Stimulated activated CD4-positive, alpha-beta T cell treated with anti-CD3 and anti-CD28 coated beads, Interleukin-15, amount 100 ng/mL, for 24 hours (primary cell): ENCODE measurements around the gene PFDN4.

ENCODE experiments used
- DNase-seq: peaks from one replicate; pipeline ENCODE4 v3.0.0-alpha.2; 2020

The PFDN4 gene

DNA sequence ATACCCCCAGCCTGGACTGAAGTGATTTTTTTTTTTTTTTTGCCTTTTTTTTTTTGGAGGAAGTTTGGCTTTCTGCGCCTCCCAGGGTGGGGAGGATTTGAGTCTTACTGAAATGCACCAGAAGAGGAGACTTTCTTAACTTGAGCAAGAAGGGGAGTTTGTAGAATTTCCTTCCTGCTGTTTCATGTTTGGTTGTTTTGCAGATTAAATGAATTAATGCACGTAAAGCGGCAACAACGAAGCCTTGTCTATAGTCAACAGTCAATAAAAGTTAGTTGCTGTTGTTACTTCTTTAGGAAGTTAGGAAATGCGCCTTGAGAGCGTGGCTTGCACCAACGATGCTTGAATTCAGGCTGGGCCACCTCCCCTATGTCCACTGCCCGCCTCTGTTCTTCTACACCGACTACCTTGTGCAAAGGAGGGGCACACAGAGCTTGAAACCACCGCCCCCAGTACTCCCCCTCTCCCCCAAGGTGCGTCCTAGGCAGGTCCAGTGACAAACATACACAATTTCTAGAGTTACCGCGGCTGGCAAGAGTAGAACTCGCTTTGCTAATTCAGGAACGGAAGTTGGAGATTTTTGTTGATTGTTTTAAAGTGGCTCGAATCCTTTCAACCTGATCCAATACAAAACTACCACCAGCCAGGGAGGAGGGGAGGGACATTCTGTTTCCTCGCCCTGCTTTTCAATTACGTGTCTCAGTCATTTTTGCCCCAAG is 33.3 kb upstream of the PFDN4 start:
- no peak for DNase-seq

DNA sequence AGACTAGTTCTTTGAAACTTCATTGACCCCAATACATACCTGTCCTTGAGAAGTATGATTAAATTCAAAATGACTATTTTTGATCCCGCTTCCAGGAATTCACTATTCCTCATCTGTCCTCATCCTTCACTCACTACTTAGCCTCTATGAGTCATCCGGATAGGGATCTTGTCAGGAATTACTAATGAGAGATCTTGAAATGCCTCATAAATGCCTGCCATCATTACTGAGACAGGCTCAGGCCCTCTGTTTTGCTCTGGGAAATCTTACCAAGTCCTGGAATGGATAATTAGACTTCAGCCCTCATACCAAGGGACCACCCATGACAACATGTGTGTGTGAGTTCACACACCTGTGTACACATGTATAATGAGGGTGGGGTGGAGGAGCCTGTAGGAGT is 31.3 kb upstream of the PFDN4 start:
- DNase-seq: no peak

DNA sequence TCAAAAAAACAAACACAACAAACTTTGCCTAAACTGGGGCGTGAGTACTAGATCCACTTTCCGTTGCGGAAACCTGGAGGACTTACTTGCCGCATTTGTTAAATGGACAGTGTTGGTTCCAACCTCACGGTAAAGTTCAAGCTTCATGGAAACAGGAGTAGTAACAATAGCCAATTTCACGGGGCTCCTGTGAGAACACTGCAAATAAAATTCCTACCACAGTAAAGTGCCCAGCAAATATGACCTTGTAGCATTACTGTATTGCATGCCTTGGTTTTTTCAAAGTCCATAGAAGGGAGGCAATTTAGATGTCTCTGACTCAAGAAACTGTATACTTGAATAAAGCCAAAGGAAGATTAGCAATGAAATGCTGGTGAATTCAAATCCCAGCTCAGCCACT is 30.5 kb upstream of the PFDN4 start:
- DNase-seq: no peak

DNA sequence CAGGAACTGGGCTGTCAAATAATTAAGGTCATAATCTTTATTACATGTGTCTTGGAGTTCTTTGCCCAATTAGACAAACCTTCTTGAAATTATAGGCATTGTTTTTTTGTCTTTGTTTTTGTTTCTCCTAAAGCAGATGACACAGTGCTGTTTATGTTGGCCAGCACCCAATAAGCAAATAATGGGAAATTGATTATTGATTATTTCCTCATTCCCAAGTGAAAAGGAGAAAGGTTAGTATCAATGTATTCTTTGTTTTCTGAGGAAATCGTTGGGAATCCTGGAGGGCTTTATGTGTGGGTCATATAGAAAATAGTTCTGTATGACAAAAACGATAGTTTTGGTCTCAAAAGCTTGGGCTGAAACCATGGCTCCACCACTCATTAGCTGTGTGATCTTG is 29.6 kb upstream of the PFDN4 start:
- DNase-seq: no peak

DNA sequence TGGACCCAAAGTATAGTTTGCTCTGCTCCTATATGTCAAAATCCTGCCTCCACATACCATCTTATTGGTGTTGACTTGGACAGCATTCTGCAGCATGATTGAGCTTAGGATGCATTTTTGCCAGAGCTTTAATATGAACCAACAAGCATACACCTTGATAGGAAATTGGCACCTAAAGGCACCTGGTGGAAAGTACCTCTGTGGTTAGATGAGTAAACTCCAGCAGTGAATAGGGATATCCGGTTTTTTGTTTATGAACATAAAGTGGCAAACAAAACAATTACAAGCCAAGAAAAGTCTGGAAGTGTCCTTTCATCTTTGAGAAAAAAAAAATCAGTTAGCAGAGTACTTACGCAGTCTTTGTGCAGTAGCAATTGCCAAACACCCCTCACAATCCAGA is 27.9 kb upstream of the PFDN4 start:
- no peak for DNase-seq

DNA sequence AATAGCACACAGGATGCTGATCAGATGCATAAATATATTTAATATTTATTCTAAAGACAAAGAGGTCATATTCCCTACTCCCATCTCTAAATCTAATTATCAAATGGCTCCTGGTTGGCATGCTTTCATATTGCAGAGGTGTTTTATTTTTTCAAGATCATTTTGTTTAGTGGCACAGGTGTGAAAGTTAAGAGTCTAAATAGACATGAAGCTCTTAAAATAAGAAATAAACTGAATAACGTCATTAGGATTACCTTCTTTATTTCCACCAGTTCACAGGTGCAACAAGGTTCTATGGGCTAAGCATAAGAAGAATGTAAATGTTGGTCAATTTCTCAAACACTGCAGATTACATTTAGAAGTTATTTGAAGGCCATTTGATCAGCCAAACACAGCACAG is 27.0 kb upstream of the PFDN4 start:
- DNase-seq: no peak

DNA sequence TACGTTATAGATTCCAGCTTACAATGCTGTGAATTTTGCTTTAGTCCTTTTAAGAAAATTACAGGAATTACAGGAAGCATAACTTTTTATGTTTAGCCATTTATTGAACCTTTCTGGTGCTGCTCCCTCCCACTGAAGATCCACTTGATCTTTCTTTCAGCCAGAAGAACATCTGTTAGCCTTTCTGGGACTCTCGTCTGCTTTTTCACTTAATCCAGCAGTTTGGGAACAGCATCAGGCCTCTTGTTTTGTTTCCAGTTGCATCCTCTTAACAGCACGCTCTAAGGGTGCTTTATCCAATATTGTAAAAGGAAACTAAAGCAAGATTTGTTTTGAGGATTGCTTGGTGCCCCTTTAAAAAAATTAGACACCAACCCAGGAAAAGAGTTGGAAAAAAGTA is 23.8 kb upstream of the PFDN4 start:
- no peak for DNase-seq

DNA sequence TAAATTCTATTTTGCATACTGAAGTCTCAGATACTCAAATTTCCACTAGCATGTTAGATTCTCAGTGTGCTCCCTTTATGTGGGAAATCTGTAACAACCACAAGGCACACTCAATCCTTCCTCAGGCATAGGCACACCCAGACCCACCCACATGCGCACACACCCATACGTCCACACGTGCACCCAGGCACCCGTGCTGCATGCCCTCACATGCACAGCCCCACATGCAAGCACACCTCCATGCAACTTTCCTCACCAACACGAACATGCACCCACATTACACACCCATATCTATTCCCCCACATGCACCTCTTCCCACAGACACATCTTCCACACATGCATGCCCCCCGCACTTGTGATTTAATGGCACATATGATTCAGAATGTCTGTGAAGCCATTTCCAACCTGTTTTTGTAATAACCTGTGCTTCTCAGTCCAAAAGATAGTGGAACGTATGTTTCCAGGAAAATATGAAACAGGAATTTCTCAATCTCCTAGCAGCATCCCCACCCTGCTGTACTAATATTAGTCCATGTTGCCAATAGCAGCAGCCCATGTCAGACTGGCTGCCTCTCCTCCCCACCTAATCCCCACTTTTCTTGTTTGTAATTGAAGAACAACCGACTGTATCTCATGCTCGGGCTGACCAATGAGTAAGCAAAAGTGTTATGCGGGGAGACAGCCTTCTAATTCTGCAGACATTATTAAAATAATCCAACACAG is 22.8 kb upstream of the PFDN4 start:
- no peak for DNase-seq

DNA sequence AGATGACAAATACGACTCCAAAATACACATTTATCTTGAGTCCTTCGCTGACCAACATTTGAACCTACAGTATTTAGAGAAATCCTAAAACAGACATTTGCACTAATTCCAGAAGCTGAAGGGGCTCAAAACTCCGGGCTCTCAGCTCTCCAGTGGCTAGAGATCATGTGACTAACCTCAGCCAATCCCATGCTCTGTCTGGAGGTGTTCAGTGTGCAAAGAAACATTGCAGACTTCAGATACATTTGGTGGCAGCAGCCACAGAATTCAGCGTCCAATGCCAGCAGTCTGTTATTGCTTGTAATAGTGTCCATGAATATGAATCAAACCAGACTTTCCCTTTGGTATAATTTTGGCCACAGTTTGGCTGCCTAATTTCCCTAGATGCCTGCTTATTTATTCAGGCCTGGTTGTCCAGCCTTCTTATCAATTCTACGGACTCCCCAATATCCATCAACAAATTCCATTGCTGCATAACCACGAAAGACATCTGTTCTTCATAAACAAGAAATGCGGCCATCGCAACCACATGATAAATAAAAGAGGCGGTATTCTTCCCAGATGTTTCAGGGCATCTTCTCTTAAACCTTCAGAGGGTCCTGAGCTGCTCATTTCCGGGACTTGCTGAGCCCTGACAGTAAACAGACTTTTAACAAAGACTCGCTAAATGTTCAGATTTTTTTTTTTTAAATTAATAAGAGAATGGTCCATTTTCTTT is 19.6 kb upstream of the PFDN4 start:
- no peak for DNase-seq

DNA sequence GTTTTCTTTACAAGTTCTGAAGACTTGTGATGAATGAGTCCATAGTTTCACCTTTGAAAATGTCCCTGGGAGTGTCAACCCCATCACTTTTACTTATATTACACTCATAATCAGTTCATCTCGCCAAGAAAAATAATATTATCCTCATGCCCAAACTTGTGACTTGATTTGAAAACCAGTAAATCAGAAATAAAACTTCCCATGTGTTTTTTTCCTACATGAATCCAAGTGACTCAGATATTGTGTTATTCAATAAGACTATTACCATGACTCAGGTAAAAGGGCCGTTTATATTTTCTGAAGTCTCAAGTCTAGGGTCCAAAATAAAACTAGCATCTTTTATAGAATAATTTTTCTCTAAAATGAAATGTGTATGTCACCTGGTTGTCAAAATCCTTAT is 18.3 kb upstream of the PFDN4 start:
- no peak for DNase-seq

DNA sequence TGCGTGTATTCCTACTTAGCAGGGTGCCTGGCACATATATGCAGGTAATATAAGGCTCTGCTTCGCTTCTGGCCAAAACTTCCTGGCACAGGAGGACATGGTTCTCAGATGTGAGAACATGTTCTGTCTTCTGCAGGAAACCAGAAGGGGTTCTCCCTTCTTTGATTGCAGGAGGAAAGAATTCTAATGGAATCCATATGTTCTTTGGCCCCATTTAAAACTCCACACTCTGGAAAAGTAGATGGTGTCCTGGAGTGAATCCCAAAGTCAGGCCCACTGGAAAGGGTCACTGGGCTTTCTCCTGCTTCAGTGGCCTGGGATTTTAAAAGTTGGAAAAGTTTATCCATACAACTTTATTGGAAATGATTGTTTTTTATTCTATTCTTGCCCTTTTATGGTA is 17.7 kb upstream of the PFDN4 start:
- no peak for DNase-seq

DNA sequence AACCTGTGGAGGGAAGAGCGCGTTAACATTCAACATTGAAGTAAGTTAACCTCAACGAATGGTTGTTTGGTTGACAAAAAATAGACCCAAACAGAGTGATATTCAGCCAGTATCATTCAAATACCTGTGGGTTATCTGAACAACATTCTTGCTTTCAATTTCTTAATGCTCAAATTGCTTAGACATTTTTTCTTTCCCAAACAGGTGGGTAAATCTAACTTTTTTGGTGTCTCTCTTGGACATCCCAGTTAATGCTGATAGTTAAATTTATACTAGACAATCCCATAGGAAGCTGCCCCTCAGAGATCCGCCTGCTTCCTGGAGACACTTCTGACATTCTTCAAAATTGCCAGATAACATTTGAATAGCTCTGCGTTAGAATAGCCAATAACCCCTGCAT is 14.1 kb upstream of the PFDN4 start:
- DNase-seq: no peak

DNA sequence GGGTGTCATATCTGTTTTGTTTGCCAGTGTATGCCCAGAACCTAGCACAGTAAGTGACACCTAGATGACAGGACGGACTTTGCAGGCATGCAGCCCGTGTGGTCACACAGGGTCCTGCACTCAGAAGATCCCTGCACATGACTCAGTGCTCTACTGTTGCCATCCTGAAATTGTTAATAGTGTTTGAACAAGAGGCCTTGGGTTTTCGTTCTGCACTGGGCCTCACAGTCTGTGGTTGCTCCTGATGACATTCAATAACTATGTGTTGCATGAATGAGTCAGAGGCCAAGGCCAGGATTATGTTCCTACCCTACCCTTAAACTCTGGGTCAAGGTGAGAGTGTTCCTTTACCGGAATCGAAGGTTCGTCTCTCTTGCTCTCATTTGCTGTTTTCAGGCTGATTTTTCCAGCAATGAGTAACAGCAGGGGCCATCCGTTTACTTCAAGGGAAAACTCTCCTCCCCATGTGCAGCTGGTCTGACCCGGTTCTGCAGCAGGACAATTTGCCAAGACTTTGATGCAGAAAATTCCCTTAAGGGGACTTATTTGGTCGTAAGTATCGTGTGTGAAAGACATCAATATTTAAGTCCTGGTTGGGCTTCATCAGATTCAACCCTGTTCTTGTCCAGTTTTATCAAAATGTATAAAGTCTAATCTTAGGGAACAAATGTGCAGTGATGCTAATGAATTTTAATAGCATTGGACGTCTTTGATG is 13.0 kb upstream of the PFDN4 start:
- DNase-seq: no peak

DNA sequence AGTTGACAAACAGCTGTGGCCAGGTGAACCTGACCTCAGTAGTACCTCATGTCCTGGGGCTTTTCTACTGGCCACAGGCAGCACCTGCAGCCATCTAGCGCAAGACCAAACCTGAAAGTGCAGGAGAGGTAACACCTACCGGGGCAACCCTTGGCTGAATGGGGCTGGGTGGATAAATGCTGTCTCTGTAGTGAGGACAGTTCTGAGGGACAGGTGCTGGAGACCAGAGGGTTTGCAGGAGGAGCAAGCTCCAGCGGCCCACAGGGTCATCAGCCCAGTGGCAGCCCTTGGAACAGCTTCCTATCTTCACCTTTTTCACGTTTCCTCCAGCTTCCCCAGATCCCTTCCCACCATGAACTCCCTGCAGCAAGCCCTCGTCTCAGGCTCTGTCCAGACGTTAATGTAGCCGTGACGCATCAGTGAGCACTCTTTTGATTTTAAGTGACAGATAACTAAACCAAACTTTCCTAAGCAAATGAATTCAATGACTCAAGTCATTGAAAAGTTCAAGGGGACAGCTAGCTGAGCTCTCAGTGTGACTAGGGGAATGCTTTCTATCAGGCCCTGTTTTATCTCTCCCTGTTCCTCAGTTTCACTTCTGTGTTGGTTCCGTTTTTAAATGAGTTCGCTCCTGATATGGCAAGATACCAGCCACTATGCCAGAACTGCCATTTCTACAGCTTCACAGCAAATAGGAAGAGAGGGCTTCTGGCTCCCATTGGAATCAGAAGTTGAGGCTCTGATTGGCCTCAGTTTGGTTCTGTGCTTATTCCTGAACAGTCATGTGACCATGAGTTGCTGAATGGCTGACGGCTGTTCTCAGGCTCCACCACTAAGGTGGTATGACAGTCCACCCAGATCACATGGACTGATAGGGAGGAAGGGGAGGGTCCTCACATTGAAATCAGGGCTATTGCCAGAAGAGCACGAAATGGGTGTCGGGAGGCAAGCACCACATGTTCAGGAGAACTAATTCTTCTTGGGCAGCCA is 12.1 kb upstream of the PFDN4 start:
- no peak for DNase-seq

DNA sequence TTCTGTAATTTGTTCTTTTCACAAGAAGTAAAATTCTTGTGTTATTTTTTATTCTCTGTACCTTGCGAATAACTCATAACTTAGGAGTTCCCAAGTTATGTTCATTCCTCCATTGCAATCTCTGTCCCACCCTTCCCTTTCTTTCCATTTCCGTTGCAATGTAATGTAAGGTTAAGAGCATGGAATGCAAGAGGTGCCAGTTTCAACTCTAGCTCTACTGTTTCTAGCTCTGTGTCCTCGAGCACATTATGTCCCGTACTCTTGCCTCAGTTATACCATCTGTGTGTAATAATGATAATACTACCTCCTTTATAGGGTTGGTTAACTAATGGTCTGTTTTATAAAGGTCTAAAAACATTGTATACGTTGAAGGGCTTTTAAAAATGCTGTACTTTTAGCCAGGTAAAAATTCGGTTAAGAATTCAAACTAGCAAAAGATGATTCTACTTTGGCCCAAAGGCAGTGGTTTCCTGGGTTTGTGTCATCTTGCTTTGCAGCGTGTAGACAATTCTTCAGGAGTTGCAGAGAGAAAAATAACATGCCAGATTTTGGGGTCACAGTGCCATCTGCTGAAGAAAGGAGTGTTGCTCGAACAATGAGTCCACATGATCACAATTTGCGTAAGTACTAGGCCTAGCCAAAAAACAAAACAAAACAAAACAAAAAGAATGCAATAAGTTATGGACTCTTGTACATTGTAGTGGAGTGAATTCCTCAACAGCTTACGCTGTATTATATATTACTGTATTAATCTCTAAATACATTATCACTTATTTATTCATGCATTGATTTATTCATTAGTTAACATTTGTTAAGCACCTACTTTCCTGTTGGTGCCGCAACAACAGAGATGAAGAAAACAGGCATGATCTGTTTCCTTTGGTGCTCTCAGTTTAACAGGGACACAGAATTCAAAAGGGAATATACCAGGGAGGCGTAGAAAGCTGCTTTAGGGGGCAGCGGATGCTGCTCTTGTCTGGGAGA is 10.0 kb upstream of the PFDN4 start:
- DNase-seq: no peak

DNA sequence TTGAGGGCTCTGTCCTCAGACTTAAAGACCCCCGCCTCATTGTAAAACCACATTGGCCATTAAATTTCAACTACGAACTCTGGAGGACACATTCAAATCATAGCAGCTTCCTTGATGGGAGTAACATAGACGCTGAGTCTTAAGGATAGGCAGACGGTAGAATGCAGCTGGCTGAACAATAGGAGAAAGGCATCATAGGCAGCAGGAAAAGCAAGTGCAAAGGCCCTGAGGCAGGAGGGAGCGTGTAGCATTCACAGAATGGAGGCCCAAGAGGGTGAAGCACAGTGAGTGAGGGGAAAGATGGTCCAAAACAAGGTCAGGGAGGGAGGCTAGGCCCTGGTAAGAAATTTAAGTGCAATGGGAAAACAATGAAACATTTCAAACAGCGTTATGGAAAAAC is 8.6 kb upstream of the PFDN4 start:
- DNase-seq: no peak

DNA sequence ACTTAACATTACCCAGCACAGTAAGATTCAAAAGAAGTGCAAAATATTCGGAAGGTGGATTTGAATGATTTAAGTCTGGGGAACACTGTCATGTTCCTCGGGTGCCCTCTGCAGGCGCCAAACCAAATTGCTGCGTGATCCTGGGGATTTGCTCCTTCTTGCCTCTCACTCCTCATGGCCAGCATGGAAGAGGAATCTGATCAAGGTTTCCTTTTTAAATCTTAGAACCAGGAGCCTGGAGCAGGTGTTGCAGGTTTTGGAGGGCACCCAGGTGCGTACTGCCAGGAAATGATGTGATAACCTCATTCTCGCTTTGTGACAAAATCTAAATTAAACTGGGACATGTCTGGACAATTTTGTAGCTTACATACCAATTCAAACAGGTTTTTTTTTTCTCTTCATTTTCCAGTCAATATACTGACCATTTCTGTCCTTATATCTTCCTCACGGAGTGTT is 8.1 kb upstream of the PFDN4 start:
- DNase-seq: peak; percentile 77

DNA sequence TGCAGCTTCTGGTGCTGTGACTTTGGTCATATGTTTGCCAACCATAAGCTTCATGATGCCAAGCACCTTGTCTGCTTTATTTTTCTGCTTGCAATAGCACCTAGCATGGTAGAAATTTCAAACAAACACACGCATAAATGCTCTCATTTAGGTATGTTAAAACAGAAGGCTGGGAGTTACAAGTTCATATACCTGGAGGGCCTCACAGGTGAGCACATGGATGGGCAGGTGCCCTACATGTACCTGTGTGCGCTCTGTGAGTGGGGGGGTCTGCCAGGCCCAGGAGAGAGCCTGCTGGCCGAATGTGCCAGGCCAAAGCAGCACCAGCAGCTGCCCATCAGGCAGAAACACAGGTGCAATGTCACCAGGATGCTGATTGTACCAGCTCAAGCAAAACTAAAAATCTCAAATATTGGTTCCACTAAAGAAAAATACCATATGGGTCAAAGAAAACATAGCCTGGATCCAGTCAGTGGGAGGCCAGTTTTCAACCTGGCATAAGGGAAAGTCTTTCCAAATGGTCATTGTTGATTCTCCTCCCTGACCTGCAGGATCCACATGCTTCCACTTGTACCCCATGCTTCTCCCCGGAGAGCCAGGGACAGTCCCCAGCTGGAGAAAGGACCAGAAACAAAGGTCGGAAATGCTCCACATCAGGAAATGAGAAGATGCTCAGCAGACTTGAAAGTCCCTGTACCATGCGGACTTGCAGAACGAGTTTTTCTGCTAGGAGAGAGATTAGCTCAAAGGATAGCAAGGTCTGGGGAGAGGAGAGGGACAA is 7.2 kb upstream of the PFDN4 start:
- DNase-seq: no peak

DNA sequence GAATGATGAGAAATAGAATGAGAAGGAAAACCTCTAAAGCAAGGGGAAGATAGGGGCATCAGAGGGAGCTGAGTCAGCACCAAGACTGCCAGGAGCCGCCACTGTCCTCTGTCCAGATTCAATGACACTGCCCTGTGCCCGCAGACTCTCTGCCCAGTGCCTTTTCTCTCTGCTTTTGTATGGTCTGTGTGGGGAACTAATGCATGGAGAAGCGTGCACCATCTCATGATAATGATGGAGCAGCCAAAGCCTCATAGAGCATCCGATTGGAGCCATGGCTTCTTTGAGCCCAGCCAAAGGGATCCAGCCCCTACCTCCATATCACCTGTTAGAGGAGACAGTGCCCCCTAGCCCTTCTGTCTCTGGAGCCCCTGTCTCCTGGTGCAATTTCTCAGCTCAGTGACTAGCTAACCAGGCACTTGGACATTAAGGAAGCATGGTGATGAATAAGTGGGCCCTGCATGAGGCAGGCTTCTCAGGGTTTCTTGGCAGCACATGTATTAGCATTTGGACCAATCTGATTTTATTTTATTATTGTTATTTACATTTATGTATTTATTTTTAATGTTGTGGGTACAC is 6.5 kb upstream of the PFDN4 start:
- no peak for DNase-seq

DNA sequence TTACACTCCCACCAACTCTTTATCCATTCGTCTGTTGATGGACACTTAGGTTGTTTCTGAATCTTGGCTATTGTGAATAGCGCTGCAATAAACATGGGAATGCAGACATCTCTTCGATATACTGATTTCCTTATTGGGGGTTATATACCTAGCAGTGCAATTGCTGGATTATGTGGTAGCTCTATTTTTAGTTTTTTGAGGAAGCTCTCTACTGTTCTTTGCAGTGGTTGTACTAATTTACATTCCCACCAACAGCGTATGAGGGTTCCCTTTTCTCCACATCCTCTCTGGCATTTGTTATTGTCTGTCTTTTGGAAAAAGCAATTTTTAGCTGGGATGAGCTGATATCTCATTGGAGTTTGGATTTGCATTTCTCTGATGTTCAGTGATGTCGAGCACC is 4.6 kb upstream of the PFDN4 start:
- no peak for DNase-seq
